ENCODE results near the gene LALBA.

DNA sequence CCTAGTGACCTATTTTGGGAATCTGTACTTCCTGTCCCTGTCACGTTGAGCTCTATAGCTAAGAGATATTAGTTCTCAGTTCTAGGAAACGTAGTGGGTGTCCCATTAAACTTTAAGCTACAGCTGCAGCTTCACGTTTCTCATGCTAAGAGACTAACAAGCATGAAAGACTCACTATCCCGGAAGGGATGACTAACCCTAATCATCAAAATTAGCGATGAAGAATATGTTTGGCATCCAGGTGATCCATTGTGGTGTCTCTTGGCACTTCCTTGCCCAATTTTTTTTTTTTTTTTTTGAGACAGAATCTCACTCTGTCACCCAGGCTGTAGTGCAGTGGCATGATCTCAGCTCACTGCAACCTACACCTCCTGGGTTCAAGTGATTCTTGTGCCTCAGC is 11.0 kb upstream of the LALBA start:
- no peak for TF ChIP-seq ZNF274 (IDR thresholded peaks at IDR 0.05; ENCODE audit: low read depth, low read length)
- TF ChIP-seq SUZ12 (IDR thresholded peaks at IDR 0.05; ENCODE audit: extremely low read depth, insufficient read depth, insufficient read length) = no peak
- TF ChIP-seq YY1 (IDR thresholded peaks at IDR 0.05; ENCODE audit: insufficient read depth, insufficient read length) = no peak

All from NT2/D1 (cell line).